Ascending aorta (tissue), 2 donors: ENCODE results near the gene XDH. TPM values are rescaled to one million over a fixed set of nuclear protein-coding genes. Genes with fewer than 3 reads are reported as not detected.

Source experiments
- DNase-seq, 2 donors: peaks; one replicate each; pipeline ENCODE4 v3.0.0-alpha.2; 2019; ENCODE audit warnings: low spot score in 2 of 2
- H3K27ac ChIP-seq, 2 donors: fragments of 200-600 bp; sonication (generic); one replicate each; pipeline ENCODE4 v1.5.1; 2016 to 2017; ENCODE audit warnings: mild to moderate bottlenecking in 1 of 2
- H3K27me3 ChIP-seq: fragments of 200-600 bp; sonication (generic); one replicate; pipeline ENCODE4 v1.5.1; 2017
- H3K36me3 ChIP-seq, 2 donors: fragments of 200-600 bp; sonication (generic); one replicate each; pipeline ENCODE4 v1.5.1; 2016
- H3K4me1 ChIP-seq, 2 donors: fragments of 200-600 bp; sonication (generic); one replicate each; pipeline ENCODE4 v1.5.1; 2016 to 2017; ENCODE audit warnings: mild to moderate bottlenecking in 1 of 2
- H3K4me3 ChIP-seq, 2 donors: fragments of 200-600 bp; sonication (generic); one replicate each; pipeline ENCODE4 v1.5.1; 2016 to 2017; ENCODE audit warnings: mild to moderate bottlenecking in 1 of 2
- H3K9me3 ChIP-seq, 2 donors: fragments of 200-600 bp; sonication (generic); one replicate each; pipeline ENCODE4 v1.5.1; 2016
- intact Hi-C: fragments of 100-400 bp; cut with DNase I; formaldehyde crosslinking; loops from one replicate; pipeline ENCODE4 v1.15.1; 2023
- total RNA-seq: library from RNA; depleted of rRNA; stranded (reverse); fragments of >200 nt; gene quantifications from one replicate; pipeline ENCODE4 v1.1.0, GENCODE V29; 2016
- TF ChIP-seq, protein P1 (sequence below), 3 experiments: fragments of 200-600 bp in 2 of 3; fragments of 450-650 bp in 1 of 3; sonication (generic) in 2 of 3; IDR thresholded peaks; one replicate each; pipeline ENCODE4 v1.5.1; 2016 to 2019; ENCODE audit warnings: antibody characterized with exemption in 3 of 3, mild to moderate bottlenecking in 1 of 3, moderate library complexity in 1 of 3

The XDH gene
- total RNA-seq, 1 donor from 2014 or later: not detected

DNA sequence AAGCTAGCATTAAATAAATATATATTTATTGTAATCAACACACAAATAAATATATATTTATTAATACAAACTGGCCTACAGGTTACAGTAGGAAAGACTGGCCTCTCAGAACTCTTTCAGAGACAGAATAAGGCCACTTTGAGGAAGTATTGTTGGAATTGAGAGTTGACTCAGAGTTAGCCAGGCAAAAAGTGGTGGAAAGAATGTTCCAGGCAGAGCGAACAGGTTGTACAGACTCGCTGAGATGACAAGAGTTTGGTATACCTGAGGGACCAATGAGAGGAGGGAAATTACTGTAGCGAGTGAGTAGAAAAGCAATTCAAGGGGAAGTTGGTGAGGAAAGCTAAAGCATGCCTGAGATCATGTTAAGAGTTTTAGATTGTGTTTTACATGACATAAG lies 19.0 kb upstream of the XDH start:
- H3K4me3 ChIP-seq: no peak overlapping the region
- DNase-seq: no peak
- TF ChIP-seq, protein P1, sequence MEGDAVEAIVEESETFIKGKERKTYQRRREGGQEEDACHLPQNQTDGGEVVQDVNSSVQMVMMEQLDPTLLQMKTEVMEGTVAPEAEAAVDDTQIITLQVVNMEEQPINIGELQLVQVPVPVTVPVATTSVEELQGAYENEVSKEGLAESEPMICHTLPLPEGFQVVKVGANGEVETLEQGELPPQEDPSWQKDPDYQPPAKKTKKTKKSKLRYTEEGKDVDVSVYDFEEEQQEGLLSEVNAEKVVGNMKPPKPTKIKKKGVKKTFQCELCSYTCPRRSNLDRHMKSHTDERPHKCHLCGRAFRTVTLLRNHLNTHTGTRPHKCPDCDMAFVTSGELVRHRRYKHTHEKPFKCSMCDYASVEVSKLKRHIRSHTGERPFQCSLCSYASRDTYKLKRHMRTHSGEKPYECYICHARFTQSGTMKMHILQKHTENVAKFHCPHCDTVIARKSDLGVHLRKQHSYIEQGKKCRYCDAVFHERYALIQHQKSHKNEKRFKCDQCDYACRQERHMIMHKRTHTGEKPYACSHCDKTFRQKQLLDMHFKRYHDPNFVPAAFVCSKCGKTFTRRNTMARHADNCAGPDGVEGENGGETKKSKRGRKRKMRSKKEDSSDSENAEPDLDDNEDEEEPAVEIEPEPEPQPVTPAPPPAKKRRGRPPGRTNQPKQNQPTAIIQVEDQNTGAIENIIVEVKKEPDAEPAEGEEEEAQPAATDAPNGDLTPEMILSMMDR (IDR thresholded peaks at IDR 0.05): no peak
- H3K4me1 ChIP-seq: no peaks in the 10 kb centered on the region
- H3K9me3 ChIP-seq: no peaks in the 10 kb centered on the region
- no peaks in the 10 kb centered on the region for H3K36me3 ChIP-seq
- no peak overlapping the region for H3K27ac ChIP-seq
- intact Hi-C loops: no loop called here
- H3K27me3 ChIP-seq: no peaks in the 10 kb centered on the region

- Histone ChIP-seq H3K9me3 (no peaks in the 10 kb centered on the region), H3K4me1 (no peaks in the 10 kb centered on the region), H3K4me3 (no peak overlapping the region), H3K27ac (no peak overlapping the region), H3K36me3 (no peaks in the 10 kb centered on the region), H3K27me3 (no peaks in the 10 kb centered on the region)
- intact Hi-C loops: no loop called here
- TF ChIP-seq, protein P1 (IDR thresholded peaks at IDR 0.05): no peak
- DNase-seq: no peak
These were observed 16.1 kb upstream of the XDH start for GRCh38 chr2:31430439-31431165.

DNA sequence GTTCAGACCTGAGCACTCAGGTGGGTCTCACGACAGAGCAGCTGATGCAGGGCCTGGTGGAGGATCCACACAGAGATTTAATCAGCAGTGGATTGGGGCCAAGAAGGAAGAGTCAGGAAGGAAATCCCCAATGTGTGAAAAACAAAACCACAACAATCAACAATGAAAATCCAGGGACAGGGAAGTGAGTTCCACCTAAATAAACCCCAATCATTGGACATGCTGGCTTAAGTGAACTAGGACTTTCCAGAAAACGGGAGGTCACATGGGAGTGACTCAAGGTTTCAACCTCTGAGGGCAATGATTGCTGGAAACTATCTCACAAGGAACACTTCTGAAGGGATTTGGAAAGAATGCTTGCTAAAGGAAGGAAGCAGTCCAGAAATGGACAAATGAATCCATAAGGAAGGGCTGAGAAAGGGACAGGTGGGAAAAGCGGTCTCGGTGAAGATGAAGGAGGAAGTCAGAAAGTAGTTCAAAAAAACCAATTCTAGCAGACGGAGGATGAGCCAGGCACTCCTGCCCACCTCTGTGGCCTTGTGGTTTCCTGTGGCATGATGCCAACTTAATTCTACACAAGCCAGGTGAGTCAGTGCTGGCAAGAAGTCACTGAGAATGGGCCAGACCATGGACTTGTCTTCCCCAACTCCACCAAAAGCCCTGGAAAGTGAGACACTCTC lies 15.4 kb upstream of the XDH start:
- intact Hi-C loops: no loop called here
- Histone ChIP-seq H3K9me3 (no peaks in the 10 kb centered on the region), H3K27ac (no peak overlapping the region), H3K4me1 (no peaks in the 10 kb centered on the region), H3K27me3 (no peaks in the 10 kb centered on the region), H3K36me3 (no peaks in the 10 kb centered on the region), H3K4me3 (no peak overlapping the region)
- TF ChIP-seq, protein P1 (IDR thresholded peaks at IDR 0.05): no peak
- DNase-seq: no peak

DNA sequence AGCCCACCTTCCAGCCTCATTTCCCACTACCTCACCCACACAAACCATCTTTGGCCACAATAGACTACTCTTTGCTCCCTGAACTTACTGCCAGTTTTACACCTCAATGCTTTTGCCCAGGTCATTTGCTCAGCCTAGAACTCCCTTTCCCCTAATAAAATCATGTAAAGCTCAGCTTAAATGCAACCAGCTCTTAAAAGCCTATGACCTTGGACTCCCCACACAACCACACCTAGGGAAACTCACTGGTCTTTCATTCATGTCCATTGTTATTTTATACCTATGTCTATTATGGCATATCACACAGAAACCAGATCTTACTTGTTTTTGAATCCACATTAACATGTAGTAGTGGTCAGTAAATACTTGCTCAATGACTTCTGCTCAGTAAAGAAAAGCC lies 14.5 kb upstream of the XDH start:
- Histone ChIP-seq H3K27ac (no peak overlapping the region), H3K36me3 (no peaks in the 10 kb centered on the region), H3K4me3 (no peak overlapping the region), H3K27me3 (no peaks in the 10 kb centered on the region), H3K4me1 (no peaks in the 10 kb centered on the region), H3K9me3 (no peaks in the 10 kb centered on the region)
- no peak for DNase-seq
- intact Hi-C loops: no loop called here
- TF ChIP-seq, protein P1 (IDR thresholded peaks at IDR 0.05): no peak

DNA sequence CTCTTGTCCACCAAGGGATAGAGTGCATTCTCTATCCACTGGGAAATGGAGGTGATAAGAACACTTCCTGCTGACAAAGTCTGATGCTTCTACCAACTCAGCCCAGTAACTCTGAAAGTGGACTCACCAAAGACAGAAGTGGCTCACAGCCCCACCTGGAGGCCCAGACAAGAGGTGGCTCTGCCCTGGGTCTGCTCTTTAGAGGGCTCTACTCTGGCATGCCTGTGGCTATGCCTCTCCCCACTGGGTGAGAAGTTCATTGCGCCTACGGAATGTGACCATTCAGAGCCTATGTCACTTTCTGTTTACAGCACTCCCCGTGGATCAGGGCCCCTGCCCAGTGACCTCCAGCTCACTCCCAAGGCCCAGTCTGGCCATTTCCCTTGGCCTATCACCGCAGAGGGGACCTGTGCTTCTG lies 13.5 kb upstream of the XDH start:
- Histone ChIP-seq H3K9me3 (no peaks in the 10 kb centered on the region), H3K36me3 (no peaks in the 10 kb centered on the region), H3K27ac (no peak overlapping the region), H3K27me3 (no peaks in the 10 kb centered on the region), H3K4me3 (no peak overlapping the region), H3K4me1 (no peaks in the 10 kb centered on the region)
- TF ChIP-seq, protein P1 (IDR thresholded peaks at IDR 0.05): no peak
- intact Hi-C loops: no loop called here
- no peak for DNase-seq
